ENCODE results near the gene NCBP3. TPM values are rescaled to one million over a fixed set of nuclear protein-coding genes. Genes with fewer than 3 reads are reported as not detected.

NCBP3 gene
- total and polyA plus RNA-seq, 7 donors, result 9.3 to 23.5 (median 15.1) TPM

DNA sequence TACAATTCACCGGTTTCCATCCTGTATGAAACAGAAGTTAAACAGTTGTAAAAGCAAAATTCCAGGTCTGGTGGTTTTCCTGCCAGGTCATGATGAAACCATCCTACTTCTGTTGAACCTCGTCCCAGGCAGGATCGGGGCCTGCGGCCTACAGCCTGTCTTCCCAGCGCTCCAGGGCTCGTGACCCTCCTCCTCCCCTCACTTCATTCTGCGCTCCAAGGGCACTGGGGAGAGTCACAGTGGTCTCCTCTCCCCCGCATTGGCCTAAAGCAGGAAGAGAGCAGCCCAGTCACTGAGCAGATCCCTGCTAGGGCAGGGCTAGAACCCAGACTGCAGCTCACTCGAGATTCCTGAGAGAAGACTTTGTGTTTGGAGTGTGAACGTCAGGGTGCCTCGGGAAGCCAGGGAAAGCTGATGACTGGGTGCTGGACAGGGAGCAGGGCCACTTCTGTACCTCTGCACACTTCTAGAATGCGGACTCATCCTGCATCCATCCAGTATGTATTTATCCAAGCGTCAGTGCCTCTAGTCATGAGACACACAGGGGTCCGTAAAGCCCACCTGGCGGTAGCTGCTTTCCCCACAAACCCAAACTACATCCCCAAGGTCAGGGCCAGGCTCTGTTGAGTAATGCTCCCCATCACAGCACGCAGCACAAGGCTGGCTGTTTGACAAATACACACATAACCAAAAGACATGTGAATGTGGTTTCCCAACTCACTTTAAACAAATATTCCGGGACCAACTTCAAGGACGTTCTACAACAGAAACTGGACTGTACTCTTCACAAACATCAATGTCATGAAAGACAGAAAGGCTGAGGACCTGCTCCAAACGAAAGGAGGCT, 43.4 kb downstream of the NCBP3 start:
- H3K27ac ChIP-seq, result no peak overlapping the region
- intact Hi-C loops (cut with DNase I), result no loop called here
- WGBS, 3 donors, result 77 to 84% (median 78%) methylated on average over 19 of the region's 19 CpGs

DNA sequence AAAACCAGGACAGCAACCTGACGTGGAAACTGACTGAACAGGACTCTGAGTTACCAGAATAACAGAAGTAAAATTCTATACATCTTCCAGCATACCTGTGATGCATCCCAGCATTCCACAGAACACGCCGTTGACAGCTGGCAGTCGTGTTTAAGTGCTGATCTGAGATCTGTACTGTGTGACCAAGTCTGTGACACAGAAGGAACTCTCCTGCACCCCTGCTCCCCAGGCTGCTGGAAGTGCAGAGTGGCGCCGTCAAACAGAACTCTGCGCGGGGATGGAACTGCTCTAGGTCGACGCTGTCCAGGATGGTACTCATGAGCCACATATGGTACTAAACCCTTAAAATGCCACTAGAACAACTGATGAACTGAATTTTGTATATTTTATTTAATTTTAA, 44.3 kb downstream of the NCBP3 start:
- intact Hi-C loops (cut with DNase I), result no loop called here
- peaks cover 0 to 16% of the 10 kb centered on the region in 2 donors for H3K36me3 ChIP-seq (ENCODE audit: insufficient read depth in 1 of 2, low read depth in 1 of 2)
- TF ChIP-seq, protein P1, sequence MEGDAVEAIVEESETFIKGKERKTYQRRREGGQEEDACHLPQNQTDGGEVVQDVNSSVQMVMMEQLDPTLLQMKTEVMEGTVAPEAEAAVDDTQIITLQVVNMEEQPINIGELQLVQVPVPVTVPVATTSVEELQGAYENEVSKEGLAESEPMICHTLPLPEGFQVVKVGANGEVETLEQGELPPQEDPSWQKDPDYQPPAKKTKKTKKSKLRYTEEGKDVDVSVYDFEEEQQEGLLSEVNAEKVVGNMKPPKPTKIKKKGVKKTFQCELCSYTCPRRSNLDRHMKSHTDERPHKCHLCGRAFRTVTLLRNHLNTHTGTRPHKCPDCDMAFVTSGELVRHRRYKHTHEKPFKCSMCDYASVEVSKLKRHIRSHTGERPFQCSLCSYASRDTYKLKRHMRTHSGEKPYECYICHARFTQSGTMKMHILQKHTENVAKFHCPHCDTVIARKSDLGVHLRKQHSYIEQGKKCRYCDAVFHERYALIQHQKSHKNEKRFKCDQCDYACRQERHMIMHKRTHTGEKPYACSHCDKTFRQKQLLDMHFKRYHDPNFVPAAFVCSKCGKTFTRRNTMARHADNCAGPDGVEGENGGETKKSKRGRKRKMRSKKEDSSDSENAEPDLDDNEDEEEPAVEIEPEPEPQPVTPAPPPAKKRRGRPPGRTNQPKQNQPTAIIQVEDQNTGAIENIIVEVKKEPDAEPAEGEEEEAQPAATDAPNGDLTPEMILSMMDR (IDR thresholded peaks at IDR 0.05), result no peak
- DNase-seq, result no peak
- H3K27me3 ChIP-seq (ENCODE audit: insufficient read depth in 3 of 3, low read length in 2 of 3), result no peaks in the 10 kb centered on the region
- 88 to 92% (median 92%) methylated on average over 10 of the region's 10 CpGs for WGBS, 3 donors
- no peaks in the 10 kb centered on the region for H3K4me1 ChIP-seq
- H3K4me3 ChIP-seq, result no peak overlapping the region
- no peak for ATAC-seq
- no peaks in the 10 kb centered on the region for H3K9me3 ChIP-seq
- no peak overlapping the region for H3K27ac ChIP-seq

More for the DNA sequence above, 43.4 kb downstream of the NCBP3 start:
- H3K36me3 ChIP-seq (ENCODE audit: insufficient read depth in 1 of 2, low read depth in 1 of 2), result peaks cover 0 to 25% of the 10 kb centered on the region in 2 donors
- no peaks in the 10 kb centered on the region for H3K4me1 ChIP-seq
- H3K4me3 ChIP-seq, result no peak overlapping the region
- TF ChIP-seq, protein P1 (IDR thresholded peaks at IDR 0.05), result no peak
- ATAC-seq (peak in 3 of 4 donors; percentile 13 to 37 (median 30)), DNase-seq (peak in 1 of 2 donors; percentile 42)
- no peaks in the 10 kb centered on the region for H3K9me3 ChIP-seq
- no peaks in the 10 kb centered on the region for H3K27me3 ChIP-seq (ENCODE audit: insufficient read depth in 3 of 3, low read length in 2 of 3)

DNA sequence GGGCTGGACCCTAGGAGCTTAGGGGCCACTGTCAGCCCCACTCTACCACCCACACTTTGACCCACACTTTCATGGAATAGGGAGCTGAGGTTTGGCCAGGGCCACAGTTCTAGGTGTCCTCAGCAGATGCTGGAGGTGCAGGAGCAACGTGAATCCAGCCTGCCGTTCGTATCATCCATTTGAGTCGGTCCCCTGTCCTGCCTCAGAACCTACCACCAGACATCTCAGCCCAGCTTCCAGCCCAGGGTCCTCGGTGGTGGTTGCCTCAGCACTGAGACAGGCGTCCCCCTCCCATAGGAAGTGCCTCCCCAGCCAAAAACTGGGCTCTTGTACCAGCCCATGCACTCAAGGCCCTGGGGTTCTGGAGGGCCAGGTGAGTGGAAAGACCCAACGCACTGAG, 44.7 kb downstream of the NCBP3 start:
- TF ChIP-seq, protein P1 (IDR thresholded peaks at IDR 0.05), result no peak
- H3K4me1 ChIP-seq, result no peaks in the 10 kb centered on the region

DNA sequence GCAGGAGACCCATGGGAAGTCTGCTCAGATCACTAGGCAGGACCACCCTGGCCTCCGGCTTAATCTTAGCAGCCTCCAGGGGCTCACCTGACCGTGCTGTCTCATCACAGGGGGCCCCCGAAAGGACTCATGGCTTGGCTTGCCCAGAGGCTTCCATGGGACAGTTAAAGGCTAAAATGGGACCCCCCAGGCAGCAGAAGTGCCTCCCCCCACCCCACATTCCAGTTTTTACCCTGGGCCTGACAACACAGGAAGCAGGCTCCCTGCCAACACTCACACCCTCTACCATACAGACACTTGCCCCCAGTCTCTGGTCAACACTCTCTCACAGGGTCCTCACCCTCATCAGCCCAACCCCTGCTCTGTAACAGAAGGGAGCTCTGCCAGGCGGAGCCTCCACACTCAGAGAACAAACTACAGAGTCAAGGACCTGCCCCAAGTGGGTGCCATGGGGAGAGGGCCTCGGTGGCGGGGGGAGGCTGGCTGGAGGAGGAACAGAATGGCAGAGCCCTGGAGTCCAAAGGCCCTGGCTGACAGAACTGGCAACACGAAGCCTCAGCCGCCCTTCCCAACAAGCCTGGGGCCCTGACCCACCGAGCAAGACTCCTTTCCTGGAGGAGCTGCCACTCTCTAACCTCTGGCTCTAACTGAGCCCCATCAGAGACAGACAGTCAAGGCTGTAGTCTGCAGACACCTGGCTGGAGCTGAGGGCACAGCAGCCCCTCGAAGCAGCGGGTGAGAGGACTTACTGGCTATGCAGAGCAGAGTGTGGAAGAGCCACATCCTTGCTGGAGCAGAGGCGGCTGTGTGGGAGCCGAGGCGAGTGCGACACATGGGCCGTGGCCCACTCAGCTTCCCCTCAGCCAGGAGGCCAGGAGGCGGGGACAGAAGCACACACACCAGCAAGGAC, 45.4 kb downstream of the NCBP3 start, which contains the start of gene ITGAE:
Gene ITGAE, minus strand, starts transcription at position 827 of the 910 bp plus-strand sequence. Its CDS starts 44 bp downstream, at position 783.
- no peak within 1 kb of the TSS for H3K4me3 ChIP-seq
- ATAC-seq (no peak), DNase-seq (no peak)
- no peak within 1 kb of the TSS for H3K27ac ChIP-seq
- H3K9me3 ChIP-seq, result no peaks in the 10 kb centered on the region
- TF ChIP-seq, protein P1 (IDR thresholded peaks at IDR 0.05), result no peak
- WGBS, 3 donors, result 75 to 82% (median 81%) methylated on average over 14 to 17 of the region's 17 CpGs
- no peaks in the 10 kb centered on the region for H3K4me1 ChIP-seq
- H3K27me3 ChIP-seq (ENCODE audit: insufficient read depth in 3 of 3, low read length in 2 of 3), result no peaks in the 10 kb centered on the region
- intact Hi-C loops (cut with DNase I), result no loop called here
- peaks cover 0 to 11% of the 10 kb centered on the region in 2 donors for H3K36me3 ChIP-seq (ENCODE audit: insufficient read depth in 1 of 2, low read depth in 1 of 2)

More for the DNA sequence above, 44.7 kb downstream of the NCBP3 start:
- Histone ChIP-seq H3K27me3 (ENCODE audit: insufficient read depth in 3 of 3, low read length in 2 of 3) (no peaks in the 10 kb centered on the region), H3K9me3 (no peaks in the 10 kb centered on the region), H3K4me3 (no peak overlapping the region), H3K36me3 (ENCODE audit: insufficient read depth in 1 of 2, low read depth in 1 of 2) (peaks cover 0 to 12% of the 10 kb centered on the region in 2 donors), H3K27ac (no peak overlapping the region)
- intact Hi-C loops (cut with DNase I), result no loop called here
- no peak for DNase-seq
- ATAC-seq, result no peak
- 79 to 81% (median 81%) methylated on average over 7 of the region's 7 CpGs for WGBS, 3 donors

All from psoas muscle (tissue), 8 donors.